ENCODE results near the gene AEBP2. TPM values are rescaled to one million over a fixed set of nuclear protein-coding genes. Genes with fewer than 3 reads are reported as not detected.

AEBP2 gene
- total and polyA plus RNA-seq, 2 of the 8 experiments (the other 6 are each of a cell fraction or from before 2014, with no cell fraction given), result 13.6 to 61.4 TPM

DNA sequence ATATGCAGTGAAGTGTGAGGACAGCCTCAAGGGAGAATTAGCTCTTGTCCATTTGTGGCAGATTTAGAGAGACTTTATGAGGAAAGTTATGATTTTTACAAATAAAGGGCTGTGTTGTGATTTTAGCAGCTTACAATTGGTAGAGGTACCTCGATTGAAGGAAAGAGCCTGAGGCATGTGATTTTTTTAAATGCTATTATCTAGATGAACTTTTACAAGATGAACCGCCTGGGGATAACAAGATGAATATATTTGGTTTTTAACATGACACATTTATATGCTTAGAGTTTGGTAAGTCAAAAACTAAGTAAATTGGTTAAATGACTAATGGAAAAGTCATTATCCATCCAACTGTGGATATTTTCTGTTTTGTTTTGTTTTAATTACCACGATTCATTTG lies 52.6 kb downstream of the AEBP2 start:
- Histone ChIP-seq H4K8ac (ENCODE audit: extremely low read depth, insufficient read depth, low read length) (no peak overlapping the region), H4K91ac (replicated peaks; ENCODE audit: insufficient read length, low read length) (no peak overlapping the region), H2BK15ac (ENCODE audit: low read length) (no peak overlapping the region), H2BK120ac (replicated peaks; ENCODE audit: low read depth, low read length) (no peak overlapping the region), H3K9me3 (ENCODE audit: insufficient read depth in 2 of 2, low read depth in 1 of 2, low read length in 1 of 2) (no peaks in the 10 kb centered on the region), H3K4ac (replicated peaks; ENCODE audit: insufficient read length, low read depth, low read length) (no peak overlapping the region), H3K18ac (ENCODE audit: extremely low read depth, low read length) (no peak overlapping the region), H3K4me1 (replicated peaks in 1 of 4; ENCODE audit: control insufficient read depth in 3 of 4, insufficient read depth in 4 of 4, low read length in 3 of 4) (peaks cover 0 to 10% (median 0%) of the 10 kb centered on the region in 4 experiments; a peak in 2 of 7 replicates), H2BK20ac (ENCODE audit: low read length) (no peak overlapping the region), H3K4me2 (ENCODE audit: insufficient read depth in 1 of 2, low read depth in 2 of 2, low read length in 2 of 2) (no peak overlapping the region), H4K20me1 (replicated peaks in 1 of 2; ENCODE audit: control insufficient read depth in 1 of 2, insufficient read depth in 2 of 2, low read length in 2 of 2) (peaks cover 10 to 13% of the 10 kb centered on the region in 2 experiments), H4K5ac (ENCODE audit: insufficient read length, low read depth, low read length) (no peak overlapping the region), H3K79me2 (ENCODE audit: control insufficient read depth in 1 of 2, insufficient read depth in 2 of 2, low read length in 2 of 2) (peaks cover 3 to 76% of the 10 kb centered on the region in 2 experiments; a peak in 3 of 4 replicates), H3K27me3 (replicated peaks in 1 of 4; ENCODE audit: control insufficient read depth in 3 of 4, extremely low read depth in 1 of 4, insufficient read depth in 3 of 4, low read length in 3 of 4) (no peaks in the 10 kb centered on the region), H3K27ac (ENCODE audit: low read depth, low read length) (no peak overlapping the region), H2AK5ac (ENCODE audit: low read depth, low read length) (no peak overlapping the region), H3K23ac (ENCODE audit: insufficient read length) (no peak overlapping the region), H2BK12ac (ENCODE audit: low read depth, low read length) (no peak overlapping the region), H3K9ac (replicated peaks in 1 of 4; ENCODE audit: extremely low read depth in 1 of 4, low read depth in 3 of 4, low read length in 3 of 4) (no peak overlapping the region), H3K79me1 (ENCODE audit: low read depth, low read length) (no peaks in the 10 kb centered on the region; the same call in none of the 2 replicates), H3K14ac (ENCODE audit: insufficient read length) (no peak overlapping the region), H3K56ac (replicated peaks; ENCODE audit: insufficient read length, low read depth, low read length) (no peak overlapping the region), H3K4me3 (ENCODE audit: extremely low read depth in 1 of 4, insufficient read depth in 2 of 4, low read depth in 3 of 4, low read length in 4 of 4) (no peak overlapping the region), H2AFZ (ENCODE audit: low read length) (no peak overlapping the region), H2BK5ac (ENCODE audit: low read depth, low read length) (no peak overlapping the region), H3K36me3 (ENCODE audit: control insufficient read depth in 2 of 4, insufficient read depth in 4 of 4, low read length in 3 of 4) (peaks cover 0 to 37% (median 10%) of the 10 kb centered on the region in 4 experiments; a peak in 5 of 8 replicates), H3K23me2 (ENCODE audit: low read depth, low read length) (no peaks in the 10 kb centered on the region)
- FAIRE-seq (no peak), DNase-seq (ENCODE audit: low read depth in 1 of 2, low spot score in 2 of 2) (no peak)
- WGBS, 2 experiments (ENCODE audit: extremely low coverage in 1 of 2, insufficient coverage in 1 of 2, insufficient read length in 1 of 2, insufficient replicate concordance in 2 of 2, low coverage in 1 of 2, low lambda C conversion rate in 2 of 2, missing lambda C conversion rate in 1 of 2), result 80% methylated on average over 3 of the region's 3 CpGs; no CpG with 5 or more reads in 1 of the 2 experiments
- CTCF ChIA-PET (ENCODE audit: partially characterized antibody), result no interaction called here
- POLR2A ChIA-PET (ENCODE audit: partially characterized antibody), result interaction anchor here (1.3 to 1.5 kb wide), 2 partner anchors 11 to 52 kb away, joined by 3 read pairs; no protein-coding TSS in a partner anchor
- TF ChIP-seq ASH2L (IDR thresholded peaks at IDR 0.05; ENCODE audit: low read length) (no peak), TCF12 (IDR thresholded peaks at IDR 0.05; ENCODE audit: low read depth, low read length) (no peak), SIX5 (IDR thresholded peaks at IDR 0.05; ENCODE audit: low read depth, low read length) (no peak), EZH2 (IDR thresholded peaks at IDR 0.05; ENCODE audit: low read depth, low read length, severe bottlenecking) (no peak), SP1 (IDR thresholded peaks at IDR 0.05; ENCODE audit: low read depth, low read length) (no peak), RNF2 (IDR thresholded peaks at IDR 0.05; ENCODE audit: borderline replicate concordance, low read depth, low read length, missing control alignments, poor library complexity, severe bottlenecking) (no peak), HDAC2 (IDR thresholded peaks at IDR 0.05; ENCODE audit: borderline replicate concordance in 1 of 2, low read depth in 2 of 2, low read length in 2 of 2) (no peak), SUZ12 (IDR thresholded peaks at IDR 0.05; ENCODE audit: low read length) (no peak), POLR2AphosphoS5 (IDR thresholded peaks at IDR 0.05; ENCODE audit: low read depth, low read length) (no peak), SAP30 (IDR thresholded peaks at IDR 0.05; ENCODE audit: insufficient read depth, insufficient replicate concordance, low read length) (no peak), MAFK (IDR thresholded peaks at IDR 0.05; ENCODE audit: low read depth, low read length) (no peak)
- TF ChIP-seq, protein P1, sequence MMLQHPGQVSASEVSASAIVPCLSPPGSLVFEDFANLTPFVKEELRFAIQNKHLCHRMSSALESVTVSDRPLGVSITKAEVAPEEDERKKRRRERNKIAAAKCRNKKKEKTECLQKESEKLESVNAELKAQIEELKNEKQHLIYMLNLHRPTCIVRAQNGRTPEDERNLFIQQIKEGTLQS (IDR thresholded peaks at IDR 0.05; ENCODE audit: insufficient read depth, low read depth, low read length), result no peak
- TF ChIP-seq, protein P2, sequence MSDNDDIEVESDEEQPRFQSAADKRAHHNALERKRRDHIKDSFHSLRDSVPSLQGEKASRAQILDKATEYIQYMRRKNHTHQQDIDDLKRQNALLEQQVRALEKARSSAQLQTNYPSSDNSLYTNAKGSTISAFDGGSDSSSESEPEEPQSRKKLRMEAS (IDR thresholded peaks at IDR 0.05), result no peak

All from H1 (cell line).